CD4-positive, alpha-beta T cell treated with Interleukin-6 for 4 hours (primary cell): ENCODE measurements around the gene CCDC57.

Experiments
- DNase-seq: peaks from one replicate; pipeline ENCODE4 v3.0.0-alpha.2; 2020; ENCODE audit warnings: mixed read lengths

The CCDC57 gene

DNA sequence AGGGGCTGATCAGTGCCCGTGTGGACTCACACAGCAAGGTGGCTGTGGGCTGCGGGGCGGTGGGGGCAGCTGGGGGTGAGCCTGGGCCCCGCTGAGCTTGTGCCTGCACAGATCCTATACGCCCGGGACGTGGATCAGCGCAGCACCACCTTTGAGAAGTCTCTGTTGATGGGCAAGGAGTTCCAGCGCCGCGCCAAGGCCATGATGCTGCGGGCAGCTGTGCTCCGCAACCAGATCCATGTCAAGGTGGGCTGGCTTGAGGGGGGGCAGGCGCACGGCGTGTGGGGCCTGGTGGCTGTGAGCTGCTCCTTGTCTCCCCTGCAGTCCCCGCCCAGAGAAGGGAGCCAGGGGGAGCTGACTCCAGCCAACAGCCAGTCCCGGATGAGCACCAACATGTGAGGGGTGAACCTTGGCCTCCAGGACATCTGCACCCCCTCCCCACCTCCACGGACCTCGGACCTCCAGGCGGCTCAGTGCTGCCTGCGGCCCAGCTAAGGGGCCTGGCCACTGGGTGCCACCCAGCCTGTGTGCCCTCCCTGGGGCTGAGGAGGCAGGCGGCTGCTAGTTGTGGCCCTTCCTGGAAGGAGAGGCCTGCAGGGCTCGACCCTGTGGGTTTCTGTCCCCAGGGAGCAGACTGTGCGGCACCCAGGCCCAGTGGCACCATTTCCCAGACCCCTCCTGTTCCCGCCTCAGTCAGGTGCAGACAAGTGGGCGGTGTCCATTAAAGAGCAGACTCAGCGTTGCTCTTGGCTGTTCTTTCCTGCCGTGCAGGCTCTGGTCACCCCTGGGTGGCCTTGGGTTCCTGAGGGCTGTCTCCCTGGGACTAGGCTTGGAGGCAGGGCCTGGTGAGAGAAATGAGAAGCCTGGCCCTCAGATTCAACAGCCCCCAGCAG lies 155.7 kb downstream of the CCDC57 start:
- no peak for DNase-seq

DNA sequence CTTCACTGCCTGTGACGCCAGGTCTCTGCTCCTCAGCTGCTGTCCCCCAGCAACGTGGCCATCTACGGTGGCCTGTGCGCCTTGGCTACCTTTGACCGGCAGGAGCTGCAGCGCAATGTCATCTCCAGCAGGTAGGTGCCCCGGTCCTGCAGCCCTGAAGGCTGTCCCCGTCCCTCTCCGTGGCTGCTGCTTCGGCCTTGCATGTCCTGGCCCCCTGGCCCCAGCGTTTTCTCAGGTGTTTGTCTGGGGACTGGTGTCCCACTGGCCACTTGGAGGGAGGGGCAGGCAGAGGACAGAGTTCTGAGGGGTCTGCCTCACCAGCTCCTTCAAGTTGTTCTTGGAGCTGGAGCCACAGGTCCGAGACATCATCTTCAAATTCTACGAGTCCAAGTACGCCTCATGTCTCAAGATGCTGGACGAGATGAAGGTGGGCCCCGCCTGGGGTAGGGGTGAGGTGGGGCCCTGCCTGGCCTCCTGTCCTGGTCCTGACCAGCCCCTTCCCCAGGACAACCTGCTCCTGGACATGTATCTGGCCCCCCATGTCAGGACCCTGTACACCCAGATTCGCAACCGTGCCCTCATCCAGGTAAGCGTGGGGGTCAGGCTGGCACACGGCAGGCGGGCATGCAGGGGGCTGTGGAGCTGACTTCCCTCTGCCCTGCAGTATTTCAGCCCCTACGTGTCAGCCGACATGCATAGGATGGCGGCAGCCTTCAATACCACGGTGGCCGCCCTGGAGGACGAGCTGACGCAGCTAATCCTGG lies 156.5 kb downstream of the CCDC57 start:
- DNase-seq, result no peak

DNA sequence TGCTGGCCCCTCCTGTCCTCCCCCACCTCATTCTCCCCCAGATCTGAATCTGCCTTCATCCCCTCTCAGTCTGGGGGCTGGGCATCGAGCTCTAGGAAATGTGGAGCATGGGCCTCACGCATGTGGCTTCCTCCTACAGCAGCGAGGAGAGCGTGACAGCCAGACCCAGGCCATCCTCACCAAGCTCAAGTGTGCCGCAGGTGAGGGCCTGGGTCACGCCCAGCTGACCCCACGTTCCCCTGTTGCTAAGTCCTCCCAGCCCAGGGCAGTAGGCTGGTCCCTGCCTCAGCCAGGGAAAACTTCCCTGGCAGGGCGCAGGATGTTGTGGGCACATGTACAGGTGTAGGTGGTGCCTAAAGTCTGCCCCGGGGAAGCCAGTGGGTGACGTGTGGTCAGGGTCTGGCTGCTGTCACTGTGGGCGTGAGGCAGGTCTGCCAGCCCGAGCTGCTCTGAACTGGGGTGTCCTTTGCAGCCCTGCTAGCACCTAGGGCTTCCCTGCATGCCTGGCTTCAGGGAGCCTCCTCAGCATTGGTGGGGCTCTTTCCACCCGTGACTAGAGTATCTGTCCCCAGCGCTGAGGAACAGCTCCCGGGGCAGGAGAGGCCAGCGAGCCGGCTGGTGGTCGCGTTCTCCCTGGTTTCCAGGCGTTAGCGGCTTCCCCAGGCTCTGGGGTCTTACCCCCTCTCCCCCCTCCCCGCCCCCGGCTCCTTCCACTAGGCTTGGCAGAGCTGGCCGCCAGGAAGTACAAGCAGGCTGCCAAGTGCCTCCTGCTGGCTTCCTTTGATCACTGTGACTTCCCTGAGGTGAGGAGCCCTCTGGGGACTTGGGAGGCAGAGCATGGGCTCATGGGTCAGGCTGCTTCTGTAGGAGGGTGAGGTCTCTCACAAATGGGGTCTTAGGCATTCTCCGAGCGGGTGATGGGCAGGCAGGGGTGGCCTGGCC lies 157.3 kb downstream of the CCDC57 start:
- DNase-seq, result no peak

DNA sequence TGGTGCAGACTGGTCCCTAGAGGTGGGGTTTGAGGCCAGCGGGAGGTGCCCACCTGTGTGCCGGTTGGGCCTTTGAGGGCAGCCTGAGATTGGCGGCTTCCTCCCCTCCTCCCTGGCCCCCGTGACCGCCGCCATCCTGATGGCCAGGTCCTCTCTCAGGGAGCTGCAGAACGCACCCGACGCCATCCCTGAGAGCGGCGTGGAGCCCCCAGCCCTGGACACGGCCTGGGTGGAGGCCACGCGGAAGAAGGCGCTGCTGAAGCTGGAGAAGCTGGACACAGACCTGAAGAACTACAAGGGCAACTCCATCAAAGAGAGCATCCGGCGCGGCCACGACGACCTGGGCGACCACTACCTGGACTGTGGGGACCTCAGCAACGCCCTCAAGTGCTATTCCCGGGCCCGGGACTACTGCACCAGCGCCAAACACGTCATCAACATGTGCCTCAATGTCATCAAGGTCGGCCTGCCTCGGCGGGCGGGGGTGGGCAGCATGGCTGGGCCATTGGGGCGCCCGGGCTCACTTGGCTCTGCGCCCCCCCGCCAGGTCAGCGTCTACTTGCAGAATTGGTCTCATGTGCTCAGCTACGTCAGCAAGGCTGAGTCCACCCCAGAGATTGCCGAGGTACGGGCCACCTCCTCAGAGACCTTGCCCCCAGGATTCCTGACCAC lies 158.2 kb downstream of the CCDC57 start:
- no peak for DNase-seq

DNA sequence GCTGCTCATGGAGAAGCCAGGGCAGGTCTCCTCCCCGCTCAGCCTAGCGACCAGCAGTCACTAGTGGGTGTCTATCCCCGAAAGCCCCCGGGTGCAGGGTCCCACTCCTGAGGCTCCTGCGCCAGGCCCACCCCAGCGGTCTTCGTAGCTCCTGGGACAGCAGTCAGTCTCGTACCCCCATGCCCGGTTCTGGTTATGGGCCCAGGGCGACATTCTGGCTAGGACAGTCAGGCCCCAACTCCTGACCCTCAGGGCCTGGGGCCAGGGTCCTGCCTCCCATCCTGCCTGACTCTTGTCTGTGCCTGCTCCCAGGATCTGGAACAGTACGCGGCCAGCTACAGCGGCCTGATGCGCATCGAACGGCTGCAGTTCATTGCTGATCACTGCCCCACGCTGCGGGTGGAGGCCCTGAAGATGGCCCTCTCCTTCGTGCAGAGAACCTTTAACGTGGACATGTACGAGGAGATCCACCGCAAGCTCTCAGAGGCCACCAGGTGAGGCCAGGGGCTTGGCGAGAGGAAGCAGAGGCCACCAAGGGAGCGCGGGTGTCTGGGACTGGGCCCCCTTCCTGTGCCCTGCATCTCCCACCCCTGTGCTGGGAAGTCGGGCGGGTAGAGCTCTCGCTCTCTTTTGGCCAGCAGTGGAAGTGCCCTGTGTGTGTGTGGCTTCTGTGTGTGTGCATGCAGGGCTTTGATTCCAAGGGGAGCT lies 158.9 kb downstream of the CCDC57 start:
- no peak for DNase-seq

DNA sequence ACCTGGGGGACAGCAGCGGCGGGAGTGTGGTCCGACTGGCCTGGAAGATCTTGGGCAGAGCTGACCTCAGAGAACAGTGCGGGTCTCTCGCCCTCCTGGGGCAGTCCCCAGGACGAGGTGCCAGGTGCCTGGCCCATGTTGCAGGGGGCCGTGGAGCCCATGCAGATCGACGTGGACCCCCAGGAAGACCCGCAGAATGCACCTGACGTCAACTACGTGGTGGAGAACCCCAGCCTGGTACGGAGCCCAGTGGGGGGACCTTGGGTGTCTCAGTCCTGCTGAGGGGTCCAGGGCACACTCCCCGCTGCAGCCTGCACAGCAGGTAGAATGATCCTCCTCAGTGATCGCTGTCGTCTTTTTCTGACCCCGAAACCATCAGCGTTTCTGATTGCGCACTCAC lies 159.5 kb downstream of the CCDC57 start:
- no peak for DNase-seq

DNA sequence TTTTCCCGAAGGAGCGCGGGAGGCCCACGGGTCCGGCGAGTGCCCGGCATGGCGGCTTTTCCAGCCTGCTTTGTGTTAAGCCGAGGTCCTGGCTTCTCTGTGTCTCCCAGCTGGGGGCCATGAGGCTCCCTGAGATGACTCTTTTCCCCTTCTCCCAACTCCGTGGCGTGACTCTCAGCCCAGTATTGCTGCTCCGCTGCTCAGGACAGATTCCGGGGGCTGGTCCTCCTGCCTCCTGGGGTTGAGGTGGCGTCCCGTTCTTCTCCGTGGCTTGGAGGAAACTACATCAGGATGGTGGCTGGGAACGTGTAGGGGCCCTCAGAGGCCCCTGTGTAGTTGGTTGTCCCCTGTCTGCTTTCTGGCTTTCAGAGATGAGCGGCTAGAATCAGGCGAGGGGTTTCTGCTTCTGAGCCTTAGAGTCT lies 160.0 kb downstream of the CCDC57 start:
- DNase-seq, result no peak

DNA sequence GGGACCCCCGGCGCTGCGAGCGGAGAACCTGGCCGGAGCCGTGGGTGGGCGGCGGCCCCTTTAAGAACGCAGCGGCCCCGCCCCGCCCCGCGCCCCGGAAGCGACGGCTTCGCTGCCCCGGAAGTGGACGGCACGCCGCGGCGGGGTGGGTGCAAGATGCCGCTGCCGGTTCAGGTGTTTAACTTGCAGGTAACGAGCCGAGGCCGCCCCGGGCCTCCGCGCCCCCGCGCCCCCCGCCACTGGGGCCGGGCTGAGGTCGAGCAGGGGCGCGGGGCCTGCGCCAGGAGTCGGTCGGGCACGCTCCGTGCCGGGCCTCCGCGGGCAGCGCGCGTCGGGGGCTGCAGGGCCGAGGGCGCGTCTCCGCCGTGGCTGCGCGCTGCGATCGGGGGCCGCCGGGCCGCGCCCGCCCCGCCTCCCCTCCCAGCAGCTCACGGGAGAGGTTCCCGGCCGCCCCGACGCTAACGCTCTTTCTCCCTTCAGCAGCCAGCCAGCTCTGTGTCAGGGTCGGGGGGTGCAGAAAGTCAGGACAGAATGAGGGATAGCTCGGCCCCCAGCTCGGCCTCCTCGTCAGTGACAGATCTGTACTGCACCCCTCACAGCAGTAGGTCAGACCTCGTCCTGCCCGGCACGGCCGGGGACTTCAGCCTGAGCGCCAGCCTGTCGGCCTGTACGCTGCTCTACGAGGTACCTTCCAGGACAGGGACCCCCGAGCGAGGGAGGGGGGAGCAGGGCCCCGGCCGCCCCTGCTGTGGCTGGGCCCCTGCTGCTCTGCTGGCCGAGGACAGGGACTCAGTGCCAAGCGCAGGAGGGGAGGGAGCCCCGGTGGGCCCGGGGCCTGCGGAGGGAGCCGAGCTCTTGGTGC lies 160.6 kb downstream of the CCDC57 start, which contains the start of the genes GPS1 and RFNG:
Gene GPS1, plus strand, starts transcription at position 123 of the 862 bp plus-strand sequence. Its CDS starts 34 bp downstream, at position 157.
Gene RFNG, minus strand, starts transcription at position 36 of the 862 bp plus-strand sequence. CDS start 45 bp downstream, outside the sequence.
- DNase-seq, result peak; percentile 87
